HCT116 (cell line): ENCODE measurements around the gene PHYKPL. TPM values are rescaled to one million over a fixed set of nuclear protein-coding genes. Genes with fewer than 3 reads are reported as not detected.

Source experiments
- ATAC-seq: fragments of 200-7000 bp; cut with Tn5 transposase; 2 replicates; pipeline ENCODE4 v1.9.1; 2020; ENCODE audit warnings: mild to moderate bottlenecking, moderate library complexity
- BruUV-seq: library from RNA; stranded (reverse); fragments of 400-500 nt; replicated peaks from 2 replicates; lab custom pipeline; 2021; lab: Mats Ljungman, UMichigan
- CTCF ChIA-PET: fragments of 300-600 bp; sonication (Branson Sonifier 250); formaldehyde crosslinking; loops from one replicate; lab custom pipeline; 2021; ENCODE audit warnings: antibody characterized with exemption; lab: Charles Lee
- POLR2A ChIA-PET: fragments of 300-600, 350-600 bp; sonication (Branson Sonifier 250); formaldehyde crosslinking; loops from one replicate; lab custom pipeline; 2021; ENCODE audit warnings: antibody characterized with exemption; lab: Charles Lee
- RAD21 ChIA-PET, 2 experiments: fragments of 300-600 bp; sonication (Branson Sonifier 250); formaldehyde crosslinking; loops; one replicate each; lab custom pipeline; 2023; ENCODE audit warnings: low total read pairs in 2 of 2; ENCODE audit not compliant: uncharacterized antibody in 2 of 2, unreplicated experiment in 2 of 2, low non-redundant PET in 1 of 2; lab: Charles Lee
- DNase-seq: peaks from one replicate; pipeline ENCODE4 v3.0.0-alpha.2; 2010; ENCODE audit warnings: low read depth, low spot score
- H2AFZ ChIP-seq: fragments of 200-600 bp; shearing (Covaris generic), sonication (generic); 2 replicates; pipeline ENCODE4 v1.6.1; 2017; ENCODE audit warnings: low read depth, mixed run types, mixed read lengths, antibody characterized with exemption, low read length; ENCODE audit not compliant: poor library complexity, severe bottlenecking
- H3K27ac ChIP-seq: 2 replicates; pipeline ENCODE4 v1.5.1; 2012; ENCODE audit warnings: low read depth, low read length
- H3K27me3 ChIP-seq: fragments of 200-600 bp; sonication (generic); 2 replicates; pipeline ENCODE4 v1.6.1; 2016; ENCODE audit warnings: mixed run types, low read length, mixed read lengths; ENCODE audit not compliant: insufficient read depth
- H3K36me3 ChIP-seq, 2 experiments: fragments of 200-500 bp in 1 of 2; fragments of 200-600 bp in 1 of 2; sonication (Bioruptor generic) in 1 of 2; sonication (generic) in 1 of 2; 2 replicates each; pipeline versions ENCODE4 v1.5.1 to v1.6.1; 2014 to 2016; ENCODE audit warnings: low read length in 2 of 2, inconsistent platforms in 1 of 2, mixed read lengths in 1 of 2, mixed run types in 1 of 2; ENCODE audit not compliant: insufficient read depth in 2 of 2, control insufficient read depth in 1 of 2
- H3K4me1 ChIP-seq, 2 experiments: fragments of 200-600 bp in 1 of 2; sonication (generic) in 1 of 2; 2 replicates each; pipeline versions ENCODE4 v1.5.1 to v1.6.1; 2012 to 2017; ENCODE audit warnings: low read length in 2 of 2, inconsistent platforms in 1 of 2, mild to moderate bottlenecking in 1 of 2, mixed read lengths in 1 of 2, mixed run types in 1 of 2, moderate library complexity in 1 of 2; ENCODE audit not compliant: insufficient read depth in 2 of 2, control insufficient read depth in 1 of 2
- H3K4me2 ChIP-seq: fragments of 200-600 bp; sonication (generic); 2 replicates; pipeline ENCODE4 v1.6.1; 2017; ENCODE audit warnings: mixed run types, low read length, mixed read lengths
- H3K4me3 ChIP-seq, 2 experiments: fragments of 200-600 bp in 1 of 2; sonication (generic) in 1 of 2; replicated peaks in 1 of 2; 2 replicates each; pipeline ENCODE4 v1.5.1; 2011 to 2016; ENCODE audit warnings: low read length in 2 of 2, control low read depth in 1 of 2, low read depth in 1 of 2, mild to moderate bottlenecking in 1 of 2, mixed read lengths in 1 of 2, mixed run types in 1 of 2
- H3K79me2 ChIP-seq: fragments of 200-600 bp; sonication (generic); 2 replicates; pipeline ENCODE4 v1.6.1; 2017; ENCODE audit warnings: mild to moderate bottlenecking, mixed run types, low read length, moderate library complexity, mixed read lengths; ENCODE audit not compliant: insufficient read depth
- H3K9ac ChIP-seq: fragments of 200-600 bp; sonication (generic); 2 replicates; pipeline ENCODE4 v1.6.1; 2016; ENCODE audit warnings: low read length, mixed read lengths
- H3K9me2 ChIP-seq: fragments of 200-600 bp; sonication (generic), shearing (Covaris generic); 2 replicates; pipeline ENCODE4 v1.6.1; 2017; ENCODE audit warnings: mixed run types, mild to moderate bottlenecking, moderate library complexity; ENCODE audit not compliant: insufficient read depth
- H3K9me3 ChIP-seq, 2 experiments: fragments of 200-500 bp in 1 of 2; fragments of 200-600 bp in 1 of 2; sonication (Bioruptor generic) in 1 of 2; sonication (generic) in 1 of 2; 2 replicates each; pipeline ENCODE4 v1.6.1; 2014 to 2017; ENCODE audit warnings: low read length in 2 of 2, mixed read lengths in 2 of 2, inconsistent platforms in 1 of 2, low read depth in 1 of 2, mild to moderate bottlenecking in 1 of 2, mixed run types in 1 of 2, moderate library complexity in 1 of 2; ENCODE audit not compliant: control insufficient read depth in 1 of 2, insufficient read depth in 1 of 2
- H4K20me1 ChIP-seq: fragments of 200-600 bp; sonication (generic), shearing (Covaris generic); 2 replicates; pipeline ENCODE4 v1.6.1; 2017; ENCODE audit warnings: mixed run types, mild to moderate bottlenecking, moderate library complexity; ENCODE audit not compliant: insufficient read depth
- CBX3 ChIP-seq: IDR thresholded peaks from 2 replicates; pipeline ENCODE4 v1.6.1; 2012; ENCODE audit warnings: low read depth
- CEBPB ChIP-seq: IDR thresholded peaks from 2 replicates; pipeline ENCODE4 v1.6.1; 2012; ENCODE audit warnings: low read depth
- EGR1 ChIP-seq: IDR thresholded peaks from 2 replicates; pipeline ENCODE4 v1.6.1; 2012; ENCODE audit warnings: low read depth
- ELF1 ChIP-seq: IDR thresholded peaks from 2 replicates; pipeline ENCODE4 v1.6.1; 2012; ENCODE audit warnings: low read depth, borderline replicate concordance
- EZH2 ChIP-seq: fragments of 200-600 bp; sonication (generic); IDR thresholded peaks from 2 replicates; pipeline ENCODE4 v1.6.1; 2017; ENCODE audit warnings: antibody characterized with exemption, mixed run types
- EZH2phosphoT487 ChIP-seq: fragments of 200-600 bp; IDR thresholded peaks from 2 replicates; pipeline ENCODE4 v1.6.1; 2018; ENCODE audit warnings: antibody characterized with exemption, borderline replicate concordance
- POLR2A ChIP-seq: IDR thresholded peaks from 2 replicates; pipeline ENCODE4 v1.7.0; 2011; ENCODE audit warnings: borderline replicate concordance; ENCODE audit not compliant: insufficient read depth, insufficient read length; ENCODE audit errors: extremely low read depth
- POLR2AphosphoS5 ChIP-seq: IDR thresholded peaks from 2 replicates; pipeline ENCODE4 v1.6.1; 2011; ENCODE audit warnings: mild to moderate bottlenecking, low read depth, low read length, moderate library complexity
- SIN3A ChIP-seq: IDR thresholded peaks from 2 replicates; pipeline ENCODE4 v1.6.1; 2012; ENCODE audit warnings: low read depth
- SP1 ChIP-seq: IDR thresholded peaks from 2 replicates; pipeline ENCODE4 v1.6.1; 2012; ENCODE audit warnings: low read depth
- SRF ChIP-seq: IDR thresholded peaks from 2 replicates; pipeline ENCODE4 v1.6.1; 2012; ENCODE audit warnings: low read depth
- TCF7L2 ChIP-seq: IDR thresholded peaks from 2 replicates; pipeline ENCODE4 v1.7.0; 2011; ENCODE audit warnings: borderline replicate concordance, inconsistent platforms; ENCODE audit not compliant: insufficient read depth, insufficient read length; ENCODE audit errors: extremely low read depth
- ZNF274 ChIP-seq: fragments of 200-500 bp; sonication (Bioruptor generic); IDR thresholded peaks from 2 replicates; pipeline ENCODE4 v1.6.1; 2014; ENCODE audit warnings: mild to moderate bottlenecking, low read depth, low read length, inconsistent platforms
- intact Hi-C: fragments of 100-400 bp; cut with micrococcal nuclease; formaldehyde crosslinking; loops from 2 replicates; pipeline ENCODE4 v1.10.0; 2022
- total RNA-seq: library from RNA; stranded (reverse); gene quantifications from one replicate; pipeline ENCODE4 v1.2.1, GENCODE V29; 2021; ENCODE audit not compliant: unreplicated experiment
- TF ChIP-seq, protein P1 (sequence below): IDR thresholded peaks from 2 replicates; pipeline ENCODE4 v1.6.1; 2012
- TF ChIP-seq, protein P2 (sequence below): IDR thresholded peaks from 2 replicates; pipeline ENCODE4 v1.6.1; 2011; ENCODE audit warnings: mild to moderate bottlenecking, low read length, moderate library complexity; ENCODE audit not compliant: insufficient replicate concordance; ENCODE audit errors: extremely low read depth

Gene PHYKPL
- total RNA-seq, 1 experiment from 2014 or later = 57.8 TPM

DNA sequence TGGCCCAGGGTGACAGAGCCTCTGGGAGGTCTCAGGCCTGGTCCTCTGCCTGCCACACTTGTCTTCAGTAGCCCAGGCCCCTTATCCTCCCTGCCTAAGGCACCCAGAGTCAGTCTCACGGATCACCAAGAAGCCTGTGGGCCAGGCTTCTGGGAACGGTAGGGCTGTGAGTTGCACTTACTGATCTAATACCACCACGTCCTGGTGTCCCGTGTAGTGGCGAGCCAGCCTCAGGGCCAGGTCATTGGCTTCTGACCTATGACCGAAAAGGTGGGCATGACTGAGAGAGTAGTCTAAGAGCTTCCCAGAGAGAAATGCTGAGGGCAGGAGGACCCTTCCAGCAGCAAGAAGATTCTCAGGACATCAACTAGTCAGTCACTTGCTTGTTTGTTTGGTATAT, 7.4 kb downstream of the PHYKPL start:
- H3K79me2 ChIP-seq = peaks cover 11% of the 10 kb centered on the region
- TF ChIP-seq SRF (no peak), ZNF274 (no peak), POLR2AphosphoS5 (no peak; the same call in 1 of the 2 replicates), POLR2A (no peak), TCF7L2 (no peak), ELF1 (no peak), SP1 (no peak), CBX3 (no peak), SIN3A (no peak), EGR1 (no peak), EZH2 (no peak), CEBPB (no peak), EZH2phosphoT487 (no peak)
- TF ChIP-seq, protein P1, sequence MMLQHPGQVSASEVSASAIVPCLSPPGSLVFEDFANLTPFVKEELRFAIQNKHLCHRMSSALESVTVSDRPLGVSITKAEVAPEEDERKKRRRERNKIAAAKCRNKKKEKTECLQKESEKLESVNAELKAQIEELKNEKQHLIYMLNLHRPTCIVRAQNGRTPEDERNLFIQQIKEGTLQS = no peak
- TF ChIP-seq, protein P2, sequence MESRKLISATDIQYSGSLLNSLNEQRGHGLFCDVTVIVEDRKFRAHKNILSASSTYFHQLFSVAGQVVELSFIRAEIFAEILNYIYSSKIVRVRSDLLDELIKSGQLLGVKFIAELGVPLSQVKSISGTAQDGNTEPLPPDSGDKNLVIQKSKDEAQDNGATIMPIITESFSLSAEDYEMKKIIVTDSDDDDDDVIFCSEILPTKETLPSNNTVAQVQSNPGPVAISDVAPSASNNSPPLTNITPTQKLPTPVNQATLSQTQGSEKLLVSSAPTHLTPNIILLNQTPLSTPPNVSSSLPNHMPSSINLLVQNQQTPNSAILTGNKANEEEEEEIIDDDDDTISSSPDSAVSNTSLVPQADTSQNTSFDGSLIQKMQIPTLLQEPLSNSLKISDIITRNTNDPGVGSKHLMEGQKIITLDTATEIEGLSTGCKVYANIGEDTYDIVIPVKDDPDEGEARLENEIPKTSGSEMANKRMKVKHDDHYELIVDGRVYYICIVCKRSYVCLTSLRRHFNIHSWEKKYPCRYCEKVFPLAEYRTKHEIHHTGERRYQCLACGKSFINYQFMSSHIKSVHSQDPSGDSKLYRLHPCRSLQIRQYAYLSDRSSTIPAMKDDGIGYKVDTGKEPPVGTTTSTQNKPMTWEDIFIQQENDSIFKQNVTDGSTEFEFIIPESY = no peak
- H3K27me3 ChIP-seq = no peaks in the 10 kb centered on the region
- no peak overlapping the region for H2AFZ ChIP-seq
- H3K27ac ChIP-seq = no peak overlapping the region
- BruUV-seq = no TSS peak
- RAD21 ChIA-PET = no interaction called here
- H3K4me1 ChIP-seq = peaks cover 0 to under 1% of the 10 kb centered on the region in 2 experiments; a peak in 1 of 4 replicates
- H3K9me3 ChIP-seq = no peaks in the 10 kb centered on the region
- H3K9me2 ChIP-seq = no peaks in the 10 kb centered on the region
- intact Hi-C loops = no loop called here
- peaks cover 5 to 25% of the 10 kb centered on the region in 2 experiments; a peak in 3 of 4 replicates for H3K36me3 ChIP-seq
- DNase-seq (no peak), ATAC-seq (no peak)
- CTCF ChIA-PET = no interaction called here
- no peak overlapping the region for H3K9ac ChIP-seq
- POLR2A ChIA-PET = no interaction called here
- no peak overlapping the region for H3K4me3 ChIP-seq
- no peak overlapping the region for H3K4me2 ChIP-seq
- no peaks in the 10 kb centered on the region for H4K20me1 ChIP-seq
